Lung (tissue), 12 donors: ENCODE data around the gene CXCL14. TPM values are rescaled to one million over a fixed set of nuclear protein-coding genes. Genes with fewer than 3 reads are reported as not detected.

ENCODE experiments used
- ATAC-seq: fragments of 200-7000 bp; cut with Tn5 transposase; one replicate; pipeline ENCODE4 v1.9.1; 2020; ENCODE audit warnings: moderate number of reproducible peaks; ENCODE audit not compliant: insufficient read depth, low FRiP score
- DNase-seq, 3 donors: peaks; one replicate each; pipeline ENCODE4 v3.0.0-alpha.2; 2013 to 2017
- H3K27ac ChIP-seq, 2 donors: one replicate each; pipeline ENCODE4 v1.5.1; 2013; ENCODE audit warnings: mild to moderate bottlenecking in 2 of 2, moderate library complexity in 2 of 2, control low read depth in 1 of 2, inconsistent platforms in 1 of 2, low read depth in 1 of 2, low read length in 1 of 2
- H3K27me3 ChIP-seq, 3 donors: one replicate each; pipeline ENCODE4 v1.5.1; 2013; ENCODE audit warnings: low read length in 2 of 3; ENCODE audit not compliant: control insufficient read depth in 3 of 3, insufficient read depth in 3 of 3
- H3K36me3 ChIP-seq, 4 donors: one replicate each; pipeline ENCODE4 v1.5.1; 2013; ENCODE audit warnings: low read length in 4 of 4, mild to moderate bottlenecking in 1 of 4, moderate library complexity in 1 of 4; ENCODE audit not compliant: control insufficient read depth in 4 of 4, insufficient read depth in 4 of 4
- H3K4me1 ChIP-seq, 5 donors: one replicate each; pipeline ENCODE4 v1.5.1; 2013; ENCODE audit warnings: low read length in 5 of 5, mild to moderate bottlenecking in 2 of 5, moderate library complexity in 1 of 5; ENCODE audit not compliant: control insufficient read depth in 5 of 5, insufficient read depth in 5 of 5
- H3K4me3 ChIP-seq: one replicate; pipeline ENCODE4 v1.5.1; 2013; ENCODE audit warnings: mild to moderate bottlenecking, control low read depth, moderate library complexity
- H3K9ac ChIP-seq, 2 donors: one replicate each; pipeline ENCODE4 v1.5.1; 2013; ENCODE audit warnings: low read length in 2 of 2, control low read depth in 1 of 2; ENCODE audit not compliant: insufficient read depth in 1 of 2
- H3K9me3 ChIP-seq, 4 donors: one replicate each; pipeline ENCODE4 v1.5.1; 2013; ENCODE audit warnings: low read length in 3 of 4, mild to moderate bottlenecking in 1 of 4, moderate library complexity in 1 of 4; ENCODE audit not compliant: control insufficient read depth in 4 of 4, insufficient read depth in 3 of 4
- CTCF ChIP-seq: IDR thresholded peaks from 2 replicates; pipeline ENCODE4 v1.5.1; 2012; ENCODE audit warnings: mild to moderate bottlenecking; ENCODE audit errors: control extremely low read depth, extremely low read depth
- WGBS, 2 donors: extraction: QIAGEN DNeasy Blood & Tissue Kit; methylation state at CpG; one replicate each; pipeline ENCODE4 v1.1.7; 2013; 5-methylcytosine and 5-hydroxymethylcytosine counted together
- polyA plus RNA-seq, 2 donors: library from polyadenylated mRNA; stranded (reverse); fragments of 200-250 nt; gene quantifications; one replicate each; pipeline ENCODE4 v1.2.1, GENCODE V29; 2013
- total RNA-seq, 2 donors: library from RNA; depleted of rRNA in 1 of 2; stranded (reverse); fragments of >200 nt in 1 of 2; gene quantifications; one replicate each; pipeline ENCODE4 v1.2.1, GENCODE V29; 2014 to 2021
- donor health status: control.
- donor health status: control.
- donor health status: Bipolar disorder and iron deficiency.
- donor health status: healthy.
- donor health status: DM: yes; HTN: yes; CAD: no.

Gene CXCL14
- total and polyA plus RNA-seq, 4 donors: 1.6 to 31.4 (median 2.4) TPM

GRCh38 chr5:135546101-135546500 is 32.7 kb downstream of the CXCL14 start:
- ATAC-seq: no peak
- H3K27ac ChIP-seq: no peak overlapping the region
- H3K4me1 ChIP-seq: peaks cover 0 to 16% (median 0%) of the 10 kb centered on the region in 5 donors
- no peak for TF ChIP-seq CTCF
- H3K36me3 ChIP-seq: no peaks in the 10 kb centered on the region
- no peak overlapping the region for H3K9ac ChIP-seq
- no peak for DNase-seq
- peaks cover 0 to 86% (median 84%) of the 10 kb centered on the region in 3 donors for H3K27me3 ChIP-seq
- H3K4me3 ChIP-seq: no peak overlapping the region
- H3K9me3 ChIP-seq: peaks cover 0 to 2% (median 0%) of the 10 kb centered on the region in 4 donors
- WGBS, 2 donors: 53 to 61% methylated on average over 12 of the region's 12 CpGs

GRCh38 chr5:135545099-135545498 is 33.7 kb downstream of the CXCL14 start:
- peaks cover 0 to 96% (median 85%) of the 10 kb centered on the region in 3 donors for H3K27me3 ChIP-seq
- no peak overlapping the region for H3K9ac ChIP-seq
- H3K4me1 ChIP-seq: peaks cover 0 to 16% (median 0%) of the 10 kb centered on the region in 5 donors
- WGBS, 2 donors: 37 to 59% methylated on average over 17 of the region's 17 CpGs
- no peak overlapping the region for H3K4me3 ChIP-seq
- H3K9me3 ChIP-seq: peaks cover 0 to 2% (median 0%) of the 10 kb centered on the region in 4 donors
- H3K36me3 ChIP-seq: no peaks in the 10 kb centered on the region
- no peak for TF ChIP-seq CTCF
- DNase-seq: no peak
- ATAC-seq: no peak
- H3K27ac ChIP-seq: no peak overlapping the region

GRCh38 chr5:135543485-135544304 is 35.1 kb downstream of the CXCL14 start:
- DNase-seq (peak; percentile 46 to 49 (median 47)), ATAC-seq (peak; percentile 20)
- peaks cover 0 to 4% (median 0%) of the 10 kb centered on the region in 4 donors for H3K9me3 ChIP-seq
- H3K27me3 ChIP-seq: peaks cover 0 to 97% (median 90%) of the 10 kb centered on the region in 3 donors
- peak overlapping the region; percentile 40 for H3K4me3 ChIP-seq
- H3K9ac ChIP-seq: peak overlapping the region in 1 of 2 donors; percentile 44
- no peak for TF ChIP-seq CTCF
- peaks cover 0 to 16% (median 0%) of the 10 kb centered on the region in 5 donors for H3K4me1 ChIP-seq
- no peaks in the 10 kb centered on the region for H3K36me3 ChIP-seq
- WGBS, 2 donors: 3% methylated on average over 63 to 77 of the region's 77 CpGs
- no peak overlapping the region for H3K27ac ChIP-seq
